Neural cell (in vitro differentiated cells): ENCODE data around the gene WFDC1. TPM values are rescaled to one million over a fixed set of nuclear protein-coding genes. Genes with fewer than 3 reads are reported as not detected.

Experiments
- H2AFZ ChIP-seq: fragments of 200-600, 300-800 bp; sonication (generic), shearing (Covaris generic); 2 replicates; pipeline ENCODE4 v1.6.0; 2014; ENCODE audit warnings: low read depth, mild to moderate bottlenecking, antibody characterized with exemption, low read length, moderate library complexity
- H3F3A ChIP-seq: fragments of 200-600 bp; shearing (Covaris generic); 2 replicates; pipeline ENCODE4 v1.6.1; 2016; ENCODE audit warnings: mild to moderate bottlenecking, moderate library complexity, mixed read lengths, antibody characterized with exemption, low read length; ENCODE audit not compliant: insufficient read depth, poor library complexity, severe bottlenecking
- H3K27ac ChIP-seq: fragments of 200-600, 300-800 bp; sonication (generic), shearing (Covaris generic); 2 replicates; pipeline ENCODE4 v1.5.1; 2014; ENCODE audit warnings: mild to moderate bottlenecking, low read length, moderate library complexity
- H3K27me3 ChIP-seq: fragments of 300-800, 200-600 bp; sonication (generic), shearing (Covaris generic); 2 replicates; pipeline ENCODE4 v1.6.0; 2014; ENCODE audit warnings: mild to moderate bottlenecking, low read depth, low read length, moderate library complexity; ENCODE audit not compliant: insufficient read depth
- H3K36me3 ChIP-seq: fragments of 300-800, 200-600 bp; sonication (generic), shearing (Covaris generic); 2 replicates; pipeline ENCODE4 v1.5.1; 2014; ENCODE audit warnings: mild to moderate bottlenecking, antibody characterized with exemption, low read length, moderate library complexity; ENCODE audit not compliant: insufficient read depth
- H3K4me2 ChIP-seq: fragments of 300-800, 200-600 bp; sonication (generic), shearing (Covaris generic); 2 replicates; pipeline ENCODE4 v1.6.0; 2014; ENCODE audit warnings: mild to moderate bottlenecking, low read length
- H3K4me3 ChIP-seq: fragments of 300-800, 200-600 bp; sonication (generic), shearing (Covaris generic); 2 replicates; pipeline ENCODE4 v1.5.1; 2014; ENCODE audit warnings: mild to moderate bottlenecking, low read length, moderate library complexity
- H3K79me2 ChIP-seq: fragments of 200-600 bp; shearing (Covaris generic); replicated peaks from 2 replicates; pipeline ENCODE4 v1.6.0; 2014; ENCODE audit warnings: mild to moderate bottlenecking, low read length, moderate library complexity; ENCODE audit not compliant: insufficient read depth
- H3K9ac ChIP-seq: fragments of 300-800, 200-600 bp; sonication (generic), shearing (Covaris generic); 2 replicates; pipeline ENCODE4 v1.6.1; 2016; ENCODE audit warnings: mild to moderate bottlenecking, low read length, mixed read lengths
- H3K9me2 ChIP-seq: fragments of 200-600 bp; shearing (Covaris generic); 2 replicates; pipeline ENCODE4 v1.6.1; 2016; ENCODE audit warnings: mild to moderate bottlenecking, low read length, mixed read lengths; ENCODE audit not compliant: insufficient read depth
- H3K9me3 ChIP-seq: fragments of 200-600, 300-800 bp; sonication (generic), shearing (Covaris generic); 2 replicates; pipeline ENCODE4 v1.6.1; 2016; ENCODE audit warnings: mild to moderate bottlenecking, mixed run types, low read length, moderate library complexity, mixed read lengths
- H4K20me1 ChIP-seq: fragments of 200-600 bp; shearing (Covaris generic); 2 replicates; pipeline ENCODE4 v1.6.1; 2016; ENCODE audit warnings: mild to moderate bottlenecking, mixed run types; ENCODE audit not compliant: insufficient read depth
- EP300 ChIP-seq: fragments of 450-650 bp; conservative IDR thresholded peaks from 2 replicates; pipeline ENCODE4 v1.6.1; 2014; ENCODE audit warnings: antibody characterized with exemption, mild to moderate bottlenecking, moderate library complexity; ENCODE audit not compliant: poor library complexity, severe bottlenecking
- EZH2 ChIP-seq: fragments of 200-600, 300-800 bp; shearing (Covaris generic), sonication (generic); IDR thresholded peaks from 2 replicates; pipeline ENCODE4 v1.6.1; 2014; ENCODE audit warnings: antibody characterized with exemption, low read length, borderline replicate concordance, mild to moderate bottlenecking; ENCODE audit not compliant: insufficient read depth, poor library complexity, severe bottlenecking
- MXI1 ChIP-seq: fragments of 450-650 bp; conservative IDR thresholded peaks from 2 replicates; pipeline ENCODE4 v1.6.1; 2014; ENCODE audit warnings: antibody characterized with exemption, mild to moderate bottlenecking; ENCODE audit not compliant: poor library complexity, severe bottlenecking
- POLR2AphosphoS5 ChIP-seq: IDR thresholded peaks from 2 replicates; pipeline ENCODE4 v1.6.1; 2012
- RAD21 ChIP-seq: fragments of 450-650 bp; conservative IDR thresholded peaks from 2 replicates; pipeline ENCODE4 v1.6.1; 2014; ENCODE audit warnings: antibody characterized with exemption, mild to moderate bottlenecking, moderate library complexity
- SMC3 ChIP-seq: fragments of 450-650 bp; conservative IDR thresholded peaks from 2 replicates; pipeline ENCODE4 v1.6.1; 2014; ENCODE audit warnings: antibody characterized with exemption, mild to moderate bottlenecking, moderate library complexity; ENCODE audit not compliant: poor library complexity
- TAF1 ChIP-seq: IDR thresholded peaks from 2 replicates; pipeline ENCODE4 v1.6.1; 2012; ENCODE audit warnings: low read depth
- polyA plus RNA-seq: library from polyadenylated mRNA; depleted of rRNA; stranded (reverse); fragments of >200 nt; gene quantifications from 2 replicates; pipeline ENCODE4 v1.2.3, GENCODE V29; 2014
- TF ChIP-seq, protein P1 (sequence below): fragments of 450-650 bp; IDR thresholded peaks from 2 replicates; pipeline ENCODE4 v1.5.1; 2014; ENCODE audit warnings: antibody characterized with exemption, mild to moderate bottlenecking, moderate library complexity; ENCODE audit not compliant: poor library complexity, severe bottlenecking
- TF ChIP-seq, protein P2 (sequence below): IDR thresholded peaks from 2 replicates; pipeline ENCODE4 v1.6.1; 2012; ENCODE audit warnings: borderline replicate concordance

The WFDC1 gene
- polyA plus RNA-seq, 1 donor from 2014 or later, result not detected

- Histone ChIP-seq H2AFZ (no peak overlapping the region), H3K9ac (no peak overlapping the region), H3K9me3 (no peaks in the 10 kb centered on the region), H3F3A (no peaks in the 10 kb centered on the region), H3K4me2 (no peak overlapping the region), H3K79me2 (no peaks in the 10 kb centered on the region), H4K20me1 (no peaks in the 10 kb centered on the region), H3K9me2 (no peaks in the 10 kb centered on the region), H3K4me3 (no peak overlapping the region), H3K27me3 (peaks cover 14% of the 10 kb centered on the region), H3K27ac (no peak overlapping the region), H3K36me3 (no peaks in the 10 kb centered on the region)
- no peak for TF ChIP-seq EP300
- no peak for TF ChIP-seq SMC3
- TF ChIP-seq, protein P1, sequence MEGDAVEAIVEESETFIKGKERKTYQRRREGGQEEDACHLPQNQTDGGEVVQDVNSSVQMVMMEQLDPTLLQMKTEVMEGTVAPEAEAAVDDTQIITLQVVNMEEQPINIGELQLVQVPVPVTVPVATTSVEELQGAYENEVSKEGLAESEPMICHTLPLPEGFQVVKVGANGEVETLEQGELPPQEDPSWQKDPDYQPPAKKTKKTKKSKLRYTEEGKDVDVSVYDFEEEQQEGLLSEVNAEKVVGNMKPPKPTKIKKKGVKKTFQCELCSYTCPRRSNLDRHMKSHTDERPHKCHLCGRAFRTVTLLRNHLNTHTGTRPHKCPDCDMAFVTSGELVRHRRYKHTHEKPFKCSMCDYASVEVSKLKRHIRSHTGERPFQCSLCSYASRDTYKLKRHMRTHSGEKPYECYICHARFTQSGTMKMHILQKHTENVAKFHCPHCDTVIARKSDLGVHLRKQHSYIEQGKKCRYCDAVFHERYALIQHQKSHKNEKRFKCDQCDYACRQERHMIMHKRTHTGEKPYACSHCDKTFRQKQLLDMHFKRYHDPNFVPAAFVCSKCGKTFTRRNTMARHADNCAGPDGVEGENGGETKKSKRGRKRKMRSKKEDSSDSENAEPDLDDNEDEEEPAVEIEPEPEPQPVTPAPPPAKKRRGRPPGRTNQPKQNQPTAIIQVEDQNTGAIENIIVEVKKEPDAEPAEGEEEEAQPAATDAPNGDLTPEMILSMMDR, result no peak
- TF ChIP-seq TAF1, result no peak
- TF ChIP-seq MXI1, result no peak
- no peak for TF ChIP-seq RAD21
- TF ChIP-seq POLR2AphosphoS5, result no peak
- no peak for TF ChIP-seq EZH2
Observed at GRCh38 chr16:84314814-84315213, 20.1 kb downstream of the WFDC1 start.

GRCh38 chr16:84315422-84315821 lies 20.7 kb downstream of the WFDC1 start:
- no peaks in the 10 kb centered on the region for H3K9me2 ChIP-seq
- H3K9ac ChIP-seq, result no peak overlapping the region
- H3K4me2 ChIP-seq, result no peak overlapping the region
- H2AFZ ChIP-seq, result no peak overlapping the region
- no peaks in the 10 kb centered on the region for H4K20me1 ChIP-seq
- peaks cover 14% of the 10 kb centered on the region for H3K27me3 ChIP-seq
- H3K27ac ChIP-seq, result no peak overlapping the region
- no peaks in the 10 kb centered on the region for H3K79me2 ChIP-seq
- no peaks in the 10 kb centered on the region for H3K36me3 ChIP-seq
- H3K9me3 ChIP-seq, result no peaks in the 10 kb centered on the region
- no peak for TF ChIP-seq MXI1
- no peak for TF ChIP-seq RAD21
- no peak for TF ChIP-seq POLR2AphosphoS5
- no peak for TF ChIP-seq EP300
- TF ChIP-seq SMC3, result no peak
- no peak for TF ChIP-seq TAF1
- TF ChIP-seq, protein P1, result no peak
- TF ChIP-seq EZH2, result no peak
- TF ChIP-seq, protein P2, sequence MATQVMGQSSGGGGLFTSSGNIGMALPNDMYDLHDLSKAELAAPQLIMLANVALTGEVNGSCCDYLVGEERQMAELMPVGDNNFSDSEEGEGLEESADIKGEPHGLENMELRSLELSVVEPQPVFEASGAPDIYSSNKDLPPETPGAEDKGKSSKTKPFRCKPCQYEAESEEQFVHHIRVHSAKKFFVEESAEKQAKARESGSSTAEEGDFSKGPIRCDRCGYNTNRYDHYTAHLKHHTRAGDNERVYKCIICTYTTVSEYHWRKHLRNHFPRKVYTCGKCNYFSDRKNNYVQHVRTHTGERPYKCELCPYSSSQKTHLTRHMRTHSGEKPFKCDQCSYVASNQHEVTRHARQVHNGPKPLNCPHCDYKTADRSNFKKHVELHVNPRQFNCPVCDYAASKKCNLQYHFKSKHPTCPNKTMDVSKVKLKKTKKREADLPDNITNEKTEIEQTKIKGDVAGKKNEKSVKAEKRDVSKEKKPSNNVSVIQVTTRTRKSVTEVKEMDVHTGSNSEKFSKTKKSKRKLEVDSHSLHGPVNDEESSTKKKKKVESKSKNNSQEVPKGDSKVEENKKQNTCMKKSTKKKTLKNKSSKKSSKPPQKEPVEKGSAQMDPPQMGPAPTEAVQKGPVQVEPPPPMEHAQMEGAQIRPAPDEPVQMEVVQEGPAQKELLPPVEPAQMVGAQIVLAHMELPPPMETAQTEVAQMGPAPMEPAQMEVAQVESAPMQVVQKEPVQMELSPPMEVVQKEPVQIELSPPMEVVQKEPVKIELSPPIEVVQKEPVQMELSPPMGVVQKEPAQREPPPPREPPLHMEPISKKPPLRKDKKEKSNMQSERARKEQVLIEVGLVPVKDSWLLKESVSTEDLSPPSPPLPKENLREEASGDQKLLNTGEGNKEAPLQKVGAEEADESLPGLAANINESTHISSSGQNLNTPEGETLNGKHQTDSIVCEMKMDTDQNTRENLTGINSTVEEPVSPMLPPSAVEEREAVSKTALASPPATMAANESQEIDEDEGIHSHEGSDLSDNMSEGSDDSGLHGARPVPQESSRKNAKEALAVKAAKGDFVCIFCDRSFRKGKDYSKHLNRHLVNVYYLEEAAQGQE, result no peak
- no peak overlapping the region for H3K4me3 ChIP-seq
- H3F3A ChIP-seq, result no peaks in the 10 kb centered on the region
